ENCODE measurements around the gene HOXB13. TPM values are rescaled to one million over a fixed set of nuclear protein-coding genes. Genes with fewer than 3 reads are reported as not detected.

Gene HOXB13
- total and polyA plus RNA-seq, 10 donors, result 0.02 TPM; not detected in 9

DNA sequence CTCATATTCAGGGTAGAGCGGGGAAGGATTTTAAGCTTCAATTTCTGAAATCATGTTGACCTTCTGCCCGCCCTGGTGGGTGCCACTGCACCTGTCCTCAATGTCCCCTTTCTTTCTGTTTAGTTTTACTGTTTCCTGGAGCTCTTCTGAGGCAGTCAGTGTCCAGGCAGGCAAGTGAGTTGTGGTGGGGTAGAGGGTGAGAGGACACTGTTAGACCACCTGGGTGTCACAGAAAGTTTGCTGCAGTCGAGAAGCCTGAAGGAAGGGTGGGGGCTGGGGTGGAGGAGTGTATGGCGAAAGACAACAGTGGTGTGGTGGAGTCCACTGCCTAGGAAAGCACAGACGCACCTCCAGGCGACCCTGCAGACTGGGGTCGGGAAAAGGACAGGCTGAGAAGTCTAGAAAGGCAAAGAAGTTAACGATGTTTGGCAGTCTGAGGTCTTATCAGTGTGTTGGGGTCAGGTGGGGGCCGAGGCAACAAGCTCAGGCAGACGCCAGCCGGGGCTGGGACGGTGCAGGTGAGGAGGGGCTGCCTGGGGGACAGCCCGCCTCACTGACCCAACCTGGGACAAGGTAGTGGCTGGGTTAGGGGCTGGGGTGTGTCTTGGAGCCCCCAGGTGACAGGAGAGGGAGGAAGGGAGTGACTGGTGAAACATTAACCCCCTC lies 23.3 kb upstream of the HOXB13 start:
- WGBS, 5 donors, result 7 to 12% (median 10%) methylated on average over 13 of the region's 13 CpGs
- Histone ChIP-seq H3K27ac (no peak overlapping the region), H3K27me3 (replicated peaks in 1 of 7) (peaks cover 14 to 100% (median 100%) of the 10 kb centered on the region in 7 donors)

GRCh38 chr17:48751172-48751571 lies 22.6 kb upstream of the HOXB13 start:
- Histone ChIP-seq H3K4me3 (no peak overlapping the region), H3K27ac (no peak overlapping the region), H3K4me1 (peaks cover 0 to 48% (median 28%) of the 10 kb centered on the region in 6 donors), H3K9me3 (no peaks in the 10 kb centered on the region), H3K27me3 (replicated peaks in 1 of 7) (peaks cover 14 to 100% (median 98%) of the 10 kb centered on the region in 7 donors), H3K36me3 (no peaks in the 10 kb centered on the region)
- intact Hi-C loops (cut with DNase I; ENCODE audit: low total_unique reads), result no loop called here
- no peak for TF ChIP-seq POLR2AphosphoS5 (IDR thresholded peaks at IDR 0.05)
- no peak for TF ChIP-seq POLR2A (IDR thresholded peaks at IDR 0.05)
- TF ChIP-seq, protein P1, sequence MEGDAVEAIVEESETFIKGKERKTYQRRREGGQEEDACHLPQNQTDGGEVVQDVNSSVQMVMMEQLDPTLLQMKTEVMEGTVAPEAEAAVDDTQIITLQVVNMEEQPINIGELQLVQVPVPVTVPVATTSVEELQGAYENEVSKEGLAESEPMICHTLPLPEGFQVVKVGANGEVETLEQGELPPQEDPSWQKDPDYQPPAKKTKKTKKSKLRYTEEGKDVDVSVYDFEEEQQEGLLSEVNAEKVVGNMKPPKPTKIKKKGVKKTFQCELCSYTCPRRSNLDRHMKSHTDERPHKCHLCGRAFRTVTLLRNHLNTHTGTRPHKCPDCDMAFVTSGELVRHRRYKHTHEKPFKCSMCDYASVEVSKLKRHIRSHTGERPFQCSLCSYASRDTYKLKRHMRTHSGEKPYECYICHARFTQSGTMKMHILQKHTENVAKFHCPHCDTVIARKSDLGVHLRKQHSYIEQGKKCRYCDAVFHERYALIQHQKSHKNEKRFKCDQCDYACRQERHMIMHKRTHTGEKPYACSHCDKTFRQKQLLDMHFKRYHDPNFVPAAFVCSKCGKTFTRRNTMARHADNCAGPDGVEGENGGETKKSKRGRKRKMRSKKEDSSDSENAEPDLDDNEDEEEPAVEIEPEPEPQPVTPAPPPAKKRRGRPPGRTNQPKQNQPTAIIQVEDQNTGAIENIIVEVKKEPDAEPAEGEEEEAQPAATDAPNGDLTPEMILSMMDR (IDR thresholded peaks at IDR 0.05 in 8 of 11, conservative IDR thresholded peaks at IDR 0.05 in 3 of 11), result no peak
- 0 to 5% (median 3%) methylated on average over 3 of the region's 3 CpGs for WGBS, 5 donors
- no peak for DNase-seq

More for the DNA sequence above, 23.3 kb upstream of the HOXB13 start:
- TF ChIP-seq, protein P1 (IDR thresholded peaks at IDR 0.05 in 8 of 11, conservative IDR thresholded peaks at IDR 0.05 in 3 of 11), result no peak
- TF ChIP-seq POLR2AphosphoS5 (IDR thresholded peaks at IDR 0.05) (no peak), POLR2A (IDR thresholded peaks at IDR 0.05) (no peak)
- no peak for DNase-seq
- no peaks in the 10 kb centered on the region for H3K9me3 ChIP-seq
- H3K36me3 ChIP-seq, result no peaks in the 10 kb centered on the region
- intact Hi-C loops (cut with DNase I; ENCODE audit: low total_unique reads), result no loop called here
- H3K4me3 ChIP-seq, result no peak overlapping the region
- H3K4me1 ChIP-seq, result peaks cover 0 to 44% (median 26%) of the 10 kb centered on the region in 6 donors

DNA sequence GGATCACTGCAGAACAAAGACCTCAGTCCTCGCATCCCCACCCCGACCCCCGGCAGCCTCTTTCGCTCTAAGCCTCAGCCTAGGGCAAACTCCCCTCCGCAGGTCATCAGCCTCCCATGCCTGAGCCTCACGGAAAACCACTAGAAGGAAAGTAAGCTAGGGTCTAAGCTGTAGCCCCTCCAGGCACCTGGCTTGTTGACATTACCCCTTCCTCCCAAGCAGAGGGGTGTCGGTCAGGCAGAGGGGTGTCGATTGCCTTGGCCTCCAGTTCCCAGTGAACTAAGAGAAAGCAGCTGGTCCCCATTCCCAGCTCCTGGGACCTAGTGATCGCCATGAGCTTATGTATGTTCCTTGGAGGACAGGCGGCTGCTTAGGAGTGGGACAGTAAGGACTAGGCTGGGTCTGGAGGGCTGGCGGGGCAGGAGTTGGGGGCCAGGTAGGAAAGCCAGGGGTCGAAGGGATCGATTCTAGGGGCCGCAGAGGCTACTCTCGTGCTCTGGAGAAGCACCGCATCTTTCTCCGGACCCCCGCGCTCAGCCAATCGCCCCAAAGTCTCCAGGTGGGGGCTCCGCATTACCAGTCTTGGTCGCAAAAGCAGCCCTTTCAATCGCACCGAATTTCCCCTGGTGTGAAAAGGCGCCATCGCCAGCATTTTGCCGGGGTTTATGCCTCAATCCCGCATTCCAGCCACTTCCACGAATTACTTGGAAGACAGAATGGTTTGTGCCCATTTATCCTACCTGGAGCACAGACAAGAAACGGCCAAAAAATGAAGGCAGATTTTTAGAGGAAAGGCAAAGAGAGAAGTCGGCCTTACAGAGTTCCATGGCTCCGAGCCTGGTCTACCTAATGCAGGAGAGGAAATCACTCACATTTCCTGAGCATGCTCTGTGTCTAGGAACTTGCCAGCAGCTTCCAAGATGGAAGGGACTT lies 21.3 kb upstream of the HOXB13 start:
- Histone ChIP-seq H3K27me3 (replicated peaks in 1 of 7) (peaks cover 14 to 100% (median 98%) of the 10 kb centered on the region in 7 donors), H3K4me3 (no peak overlapping the region), H3K27ac (no peak overlapping the region), H3K4me1 (peaks cover 0 to 43% (median 19%) of the 10 kb centered on the region in 6 donors), H3K9me3 (no peaks in the 10 kb centered on the region), H3K36me3 (no peaks in the 10 kb centered on the region)
- intact Hi-C loops (cut with DNase I; ENCODE audit: low total_unique reads), result no loop called here
- 7 to 13% (median 8%) methylated on average over 24 to 32 of the region's 32 CpGs for WGBS, 5 donors
- no peak for DNase-seq
- TF ChIP-seq POLR2A (IDR thresholded peaks at IDR 0.05) (no peak), POLR2AphosphoS5 (IDR thresholded peaks at IDR 0.05) (no peak)
- TF ChIP-seq, protein P1 (IDR thresholded peaks at IDR 0.05 in 8 of 11, conservative IDR thresholded peaks at IDR 0.05 in 3 of 11), result no peak
